ENCODE data around the gene CAMK2G.
"Not testable (repeated sequence)": the region's sequence is repeated elsewhere in the genome, so short reads cannot be mapped to it uniquely, and the experiment has no call there.

CAMK2G gene

DNA sequence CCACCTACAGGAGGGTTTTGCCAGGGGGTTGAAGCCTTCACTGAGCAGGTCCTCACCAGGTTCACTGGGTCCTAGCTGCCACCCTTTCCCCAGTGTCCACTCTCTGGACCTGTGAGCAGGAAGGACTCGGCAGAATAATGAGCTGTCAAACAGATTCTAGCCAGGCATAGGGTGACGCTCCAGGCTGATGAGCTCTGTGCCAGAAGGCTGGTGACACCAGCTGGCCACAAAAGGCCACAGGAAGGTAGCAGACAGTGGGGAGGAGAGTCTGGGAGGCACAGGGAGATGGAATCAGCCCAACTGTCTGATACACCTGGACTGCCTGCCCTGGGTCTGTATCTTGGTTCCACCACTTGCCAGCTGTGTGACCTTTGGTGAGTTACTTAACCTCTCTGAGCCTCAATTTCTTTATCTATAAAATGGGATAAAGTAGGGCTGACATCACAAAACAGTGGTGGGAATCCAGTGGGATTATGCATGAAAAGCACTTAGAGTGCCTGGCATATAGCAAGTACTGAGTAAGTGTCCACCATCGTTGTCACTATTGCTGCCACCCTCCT is 36.3 kb downstream of the CAMK2G start:
- no peak for DNase-seq

DNA sequence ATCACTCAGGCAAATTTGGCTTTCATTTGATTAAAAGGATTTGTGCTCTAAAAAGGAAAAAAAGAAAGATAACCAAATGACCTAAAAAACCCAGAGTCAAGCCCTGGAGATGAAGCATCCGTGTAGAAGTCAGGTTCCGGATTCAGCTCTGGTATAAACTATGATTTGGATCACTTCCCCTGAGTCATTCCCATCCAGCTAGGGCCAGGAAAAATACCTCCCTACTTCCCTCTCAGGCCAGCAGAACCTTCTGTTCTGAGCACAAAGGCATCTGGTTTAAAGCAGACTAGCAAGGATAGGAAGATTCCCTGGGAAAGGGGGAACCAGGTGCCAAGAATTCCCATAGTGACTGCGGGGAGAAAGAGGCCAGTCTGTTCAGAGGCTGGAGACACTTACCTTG is 37.3 kb downstream of the CAMK2G start:
- no peak for DNase-seq

DNA sequence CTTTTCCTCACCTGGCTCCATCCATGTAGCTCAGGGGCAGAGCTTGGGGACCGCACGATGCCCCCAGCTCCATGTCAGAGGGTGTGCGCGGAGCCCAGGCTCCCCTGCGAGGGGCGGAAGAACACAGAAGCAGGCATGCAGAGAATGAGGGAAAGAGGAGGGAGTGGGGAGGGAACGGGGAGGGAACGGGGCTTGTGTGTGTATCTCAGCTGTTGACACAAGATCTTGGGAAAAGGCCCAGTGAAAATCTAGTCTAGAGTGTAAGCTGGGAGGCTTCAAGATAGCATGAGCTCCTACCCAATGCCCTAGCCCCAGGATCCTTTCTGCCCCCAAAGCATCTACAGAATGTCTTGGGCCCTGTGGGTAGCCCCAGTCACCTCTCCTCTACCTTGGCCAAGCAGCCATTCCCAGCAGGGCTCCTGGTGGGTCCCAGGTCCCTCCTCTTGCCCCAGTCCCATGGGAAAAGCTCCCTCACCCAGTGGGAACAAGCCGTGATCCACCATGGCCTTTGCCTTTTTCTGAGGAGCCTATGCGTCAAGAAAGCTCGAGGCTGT is 37.9 kb downstream of the CAMK2G start:
- no peak for DNase-seq

DNA sequence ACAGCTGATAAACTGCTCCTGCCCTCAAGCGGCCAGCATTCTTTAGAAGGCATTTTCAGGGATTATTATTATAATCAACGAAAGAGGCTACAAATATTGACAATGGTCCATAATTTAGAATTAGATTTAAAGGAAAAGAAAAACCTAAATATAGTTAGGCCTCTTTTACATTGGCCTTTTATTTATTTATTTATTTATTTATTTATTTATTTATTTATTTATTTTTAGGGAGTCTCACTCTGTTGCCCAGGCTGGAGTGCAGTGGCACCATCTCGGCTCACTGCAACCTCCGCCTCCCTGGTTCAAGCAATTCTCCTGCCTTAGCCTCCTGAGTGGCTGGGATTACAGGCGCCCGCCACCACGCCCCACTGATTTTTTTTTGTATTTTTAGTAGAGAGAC is 45.3 kb downstream of the CAMK2G start:
- not testable (repeated sequence) for DNase-seq

DNA sequence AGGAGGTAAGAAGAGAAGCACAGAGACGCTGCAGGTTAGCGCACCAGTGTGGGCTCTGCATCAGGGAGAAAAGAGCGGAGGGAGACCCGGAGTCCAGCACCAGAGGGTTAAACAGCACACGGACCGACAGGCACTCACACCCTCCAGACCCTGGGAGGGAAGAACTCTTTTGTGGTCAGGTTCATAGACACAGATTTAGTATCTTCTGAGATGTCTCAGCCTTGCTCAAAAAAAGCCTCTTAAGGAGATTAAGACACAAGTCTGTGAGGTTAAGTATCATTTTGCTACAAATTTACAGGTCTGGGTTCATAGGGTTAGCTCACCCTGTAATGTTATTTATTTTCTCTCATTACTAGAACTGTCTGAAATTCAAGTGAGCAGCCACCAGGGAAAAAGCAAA is 46.2 kb downstream of the CAMK2G start:
- no peak for DNase-seq

DNA sequence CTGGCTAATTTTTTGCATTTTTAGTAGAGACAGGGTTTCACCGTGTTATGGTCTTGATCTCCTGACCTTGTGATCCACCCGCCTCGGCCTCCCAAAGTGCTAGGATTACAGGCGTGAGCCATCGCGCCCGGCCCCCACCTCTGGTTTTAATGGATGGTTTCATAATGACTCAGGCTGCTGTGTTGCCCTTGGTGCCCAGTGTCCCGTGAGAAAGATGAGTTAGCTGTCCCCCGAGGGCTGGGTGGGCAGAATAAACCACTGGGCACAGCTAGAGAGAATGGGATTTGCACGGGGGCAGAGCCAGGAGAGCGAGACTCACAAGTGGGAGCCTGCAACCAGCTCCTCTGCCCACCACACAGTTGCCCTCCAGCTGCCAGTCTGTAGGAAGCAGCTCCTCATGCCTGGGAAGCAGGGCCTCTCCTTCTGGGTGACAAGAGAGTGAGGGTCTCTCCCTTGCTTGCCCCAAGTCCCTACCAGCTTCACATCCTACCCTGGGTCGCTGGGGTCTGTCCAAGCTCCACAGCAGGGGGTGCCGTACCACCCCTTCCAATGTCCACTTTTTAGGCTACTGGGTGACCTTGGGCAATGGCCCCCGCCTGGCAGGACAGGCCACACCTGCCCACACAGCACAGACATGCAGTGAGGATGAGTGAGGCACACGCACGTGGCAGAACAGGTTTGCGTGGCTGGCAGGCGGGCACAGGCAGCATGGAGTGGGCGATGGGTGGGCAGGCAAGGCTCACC is 46.8 kb downstream of the CAMK2G start:
- DNase-seq = no peak

DNA sequence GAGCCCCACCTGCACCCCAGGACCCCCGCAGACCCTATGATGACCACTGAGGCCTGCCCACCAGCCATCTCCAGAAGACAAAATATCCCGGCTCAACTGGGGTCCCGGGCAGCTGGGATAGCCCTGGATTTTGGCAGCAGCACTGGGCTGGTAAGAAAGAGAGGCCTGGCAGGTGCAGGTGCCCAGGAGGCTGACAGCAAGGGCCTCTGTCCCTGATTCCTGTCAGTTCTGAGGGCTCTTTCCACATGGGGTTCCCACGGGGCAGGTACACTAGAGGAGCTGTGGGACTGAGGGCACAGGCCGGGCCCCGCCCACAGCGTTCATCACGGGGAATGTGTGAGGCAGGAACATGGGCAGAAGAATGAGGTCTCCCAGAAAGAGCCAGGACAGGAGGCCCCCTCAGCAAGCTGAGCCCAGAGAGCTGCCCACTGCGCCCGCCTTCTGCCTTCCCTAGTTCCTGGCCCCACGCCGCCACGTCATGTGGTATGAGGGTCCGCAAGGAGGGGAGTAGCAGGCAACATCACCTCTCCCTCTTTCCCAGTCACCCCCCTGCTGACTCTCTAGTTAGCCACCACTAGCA is 50.1 kb downstream of the CAMK2G start:
- DNase-seq = no peak

DNA sequence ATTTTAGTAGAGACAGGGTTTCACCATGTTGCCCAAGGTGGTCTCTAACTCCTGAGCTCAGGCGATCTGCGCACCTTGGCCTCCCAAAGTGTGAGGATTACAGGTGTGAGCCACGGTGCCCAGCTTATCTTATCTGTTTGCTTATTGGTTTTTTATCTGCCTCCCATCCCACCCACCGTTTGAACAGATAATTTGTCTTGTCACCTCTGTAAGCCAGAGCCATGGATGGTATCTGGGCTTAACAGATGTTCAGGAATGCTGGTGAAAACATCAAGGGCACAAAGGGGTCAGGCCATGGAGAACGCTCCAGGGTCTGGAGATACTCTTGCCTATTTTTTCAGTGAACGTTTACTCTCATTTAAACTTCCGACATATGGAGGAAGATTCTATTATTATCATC is 51.0 kb downstream of the CAMK2G start:
- DNase-seq = no peak

DNA sequence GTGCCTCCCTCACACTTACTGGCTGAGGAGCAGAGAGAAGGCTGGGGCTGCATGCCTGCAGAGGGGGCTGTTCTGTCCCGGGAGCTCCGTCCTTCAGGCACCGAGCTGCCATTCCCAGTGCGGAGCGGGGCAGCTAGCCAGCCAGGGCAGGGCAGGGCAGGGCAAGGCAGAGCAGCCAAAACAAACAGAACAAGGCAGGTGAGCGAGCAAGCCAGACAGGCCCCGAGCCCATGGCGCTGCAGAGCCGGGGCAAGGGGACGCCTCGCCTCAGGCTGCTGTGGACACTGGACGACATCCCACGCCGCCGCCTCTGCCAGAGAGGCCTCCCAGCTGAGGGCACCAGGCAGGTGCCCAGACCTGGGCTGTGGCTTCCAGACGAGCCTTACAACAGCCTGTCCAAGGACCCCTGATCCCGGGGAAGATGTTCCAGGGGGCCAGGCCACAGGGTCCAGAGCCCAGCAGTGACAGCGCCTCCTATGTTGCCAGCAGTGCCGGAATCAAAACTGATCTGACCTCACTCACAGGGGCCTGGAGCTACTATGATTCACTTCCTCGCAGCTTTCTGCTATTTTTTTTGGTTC is 54.8 kb downstream of the CAMK2G start:
- no peak for DNase-seq

DNA sequence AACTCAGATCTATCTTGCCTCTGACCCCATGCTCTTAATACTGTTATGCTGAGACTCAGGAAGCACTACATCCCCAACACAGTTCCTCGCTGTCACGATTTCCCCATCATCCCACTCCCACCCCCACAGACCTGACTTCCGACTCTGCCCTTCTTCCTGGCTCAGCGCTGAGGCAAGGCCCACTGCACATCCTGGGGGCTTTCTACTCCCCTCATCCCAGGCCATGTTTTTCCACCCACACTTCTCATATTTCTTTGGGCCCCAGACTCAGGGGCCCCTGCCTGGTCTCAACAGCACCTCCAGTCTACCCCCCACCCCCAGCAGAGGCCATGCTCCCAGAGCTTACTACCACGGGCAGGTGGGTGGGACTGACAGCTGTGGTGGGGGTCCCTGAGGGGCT is 55.3 kb downstream of the CAMK2G start:
- no peak for DNase-seq

DNA sequence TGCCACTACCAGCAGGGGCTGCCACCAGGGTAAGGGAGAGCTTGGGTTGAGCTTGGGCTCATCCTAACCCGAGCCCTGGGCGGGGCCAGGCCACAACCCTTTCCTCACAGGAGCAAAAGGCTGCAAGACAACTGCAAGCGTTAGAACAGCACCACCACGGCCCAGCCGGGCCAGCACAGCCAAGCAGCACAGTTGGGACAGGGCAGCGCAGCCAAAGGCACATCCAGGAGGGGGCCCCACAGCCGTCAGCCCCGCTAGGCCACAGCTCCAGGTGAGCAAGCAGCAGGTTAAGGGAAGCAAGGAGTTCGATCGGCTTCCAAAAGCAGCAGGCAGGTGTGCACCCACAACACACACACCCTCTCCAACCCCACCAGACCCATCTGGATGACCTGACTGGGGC is 56.0 kb downstream of the CAMK2G start:
- DNase-seq = no peak

DNA sequence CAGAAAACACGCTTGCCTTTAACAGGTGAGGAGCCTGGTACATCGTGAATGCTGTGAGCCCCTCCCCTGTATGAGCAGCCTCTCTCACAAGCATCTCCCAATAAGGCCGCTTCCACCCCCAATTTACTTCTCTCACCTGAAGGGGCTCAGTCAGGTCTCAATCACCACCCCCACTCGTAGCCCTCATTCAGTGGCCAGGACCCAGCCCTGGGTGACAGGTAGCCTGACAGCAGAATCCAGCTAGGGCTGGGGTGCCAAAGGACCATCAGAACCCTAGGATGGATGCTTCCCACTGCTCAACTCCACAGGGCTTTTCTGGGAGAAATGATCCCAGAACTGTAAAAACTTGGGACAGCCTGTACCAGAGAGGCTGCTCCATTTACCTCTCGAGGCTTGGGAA is 56.5 kb downstream of the CAMK2G start:
- DNase-seq = no peak

DNA sequence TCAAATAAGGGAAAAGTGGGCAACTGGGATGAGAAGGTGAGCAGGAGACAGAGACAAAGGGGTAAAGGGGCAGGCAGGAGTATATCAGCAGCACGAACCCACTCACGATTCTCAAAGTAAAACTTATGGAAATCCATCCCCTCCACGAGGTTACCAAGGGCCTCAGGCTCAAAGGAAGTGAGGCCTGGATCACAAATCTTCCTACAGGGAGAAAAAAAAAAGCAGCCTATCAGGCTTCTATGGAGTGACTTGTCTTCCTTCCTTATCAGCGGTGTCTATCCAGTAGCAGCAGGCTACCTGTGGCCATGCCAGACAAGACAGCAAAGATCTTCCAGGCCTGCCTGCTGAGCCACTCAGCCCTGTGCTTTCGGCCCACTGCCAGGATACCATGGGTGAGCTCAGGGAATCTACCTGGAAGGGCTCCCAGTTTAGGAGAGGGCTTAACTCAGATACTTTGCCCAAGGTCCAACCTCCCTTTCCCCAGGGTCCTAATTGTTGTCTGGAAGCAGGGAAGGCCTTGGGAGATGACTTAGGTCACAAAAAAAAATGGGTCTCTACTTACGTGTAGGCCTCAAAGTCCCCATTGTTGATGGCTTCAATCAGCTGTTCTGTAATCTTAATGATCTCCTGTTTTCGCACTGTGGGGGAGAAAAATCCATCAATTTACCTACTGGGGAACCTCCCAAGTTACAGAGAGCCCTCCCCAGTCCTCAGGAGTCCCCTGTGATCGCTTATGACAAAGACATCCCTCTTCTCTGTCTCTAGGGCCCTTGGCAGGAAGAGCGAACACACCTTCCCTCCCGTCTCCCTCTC is 57.2 kb downstream of the CAMK2G start:
- DNase-seq = no peak

DNA sequence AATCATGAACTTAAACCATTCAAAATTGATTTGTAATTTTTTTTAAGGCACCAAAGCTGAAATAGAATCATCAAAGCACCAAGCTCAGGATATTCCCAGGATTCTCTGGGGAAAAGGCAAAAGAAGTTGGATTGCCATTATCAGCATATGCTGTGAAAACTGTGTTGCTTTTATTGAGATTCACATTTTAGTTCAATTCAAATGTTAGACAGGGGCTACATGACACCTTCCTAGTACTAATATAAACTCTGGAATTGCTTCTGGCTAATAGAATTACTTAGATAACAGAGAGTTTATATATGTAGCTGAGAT is 58.7 kb downstream of the CAMK2G start:
- no peak for DNase-seq

DNA sequence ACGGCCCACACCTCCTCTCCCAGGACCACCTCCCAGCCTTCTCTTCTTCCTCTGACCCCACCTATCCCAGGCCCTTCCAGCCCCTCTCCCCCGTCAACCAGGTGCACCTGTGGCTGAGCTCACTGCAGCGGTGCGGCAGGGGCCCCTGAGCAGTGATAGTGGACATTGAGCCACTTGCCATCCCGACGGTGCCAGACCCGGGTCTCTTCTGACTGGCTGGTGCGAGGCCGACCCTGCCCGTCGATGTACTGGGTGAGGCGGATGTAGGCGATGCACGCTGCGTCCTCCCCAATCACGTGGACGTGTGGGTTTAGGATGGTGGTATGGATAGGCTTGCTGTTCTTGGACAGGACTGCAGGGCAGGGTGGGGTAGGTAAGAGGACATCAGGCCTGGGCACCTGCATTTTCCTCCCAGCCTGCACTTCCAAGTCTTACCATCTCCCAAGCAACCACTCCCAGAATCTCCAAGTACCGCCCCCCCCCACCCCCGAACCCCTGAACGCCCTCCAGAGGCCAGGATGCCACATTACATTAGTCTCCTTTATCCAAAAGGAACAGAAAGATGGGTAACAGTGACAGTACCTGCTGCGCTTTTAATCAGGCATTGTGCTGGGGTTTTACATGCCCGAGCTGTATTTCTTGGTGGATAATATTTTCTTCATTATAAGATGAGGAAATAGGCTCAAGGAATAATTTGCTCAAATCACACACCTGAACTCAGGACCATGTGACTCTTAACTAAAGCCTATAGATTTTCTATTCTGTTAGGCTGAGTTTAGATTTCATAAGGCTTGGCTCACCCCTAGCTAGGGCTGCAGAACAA is 59.2 kb downstream of the CAMK2G start:
- DNase-seq = no peak

DNA sequence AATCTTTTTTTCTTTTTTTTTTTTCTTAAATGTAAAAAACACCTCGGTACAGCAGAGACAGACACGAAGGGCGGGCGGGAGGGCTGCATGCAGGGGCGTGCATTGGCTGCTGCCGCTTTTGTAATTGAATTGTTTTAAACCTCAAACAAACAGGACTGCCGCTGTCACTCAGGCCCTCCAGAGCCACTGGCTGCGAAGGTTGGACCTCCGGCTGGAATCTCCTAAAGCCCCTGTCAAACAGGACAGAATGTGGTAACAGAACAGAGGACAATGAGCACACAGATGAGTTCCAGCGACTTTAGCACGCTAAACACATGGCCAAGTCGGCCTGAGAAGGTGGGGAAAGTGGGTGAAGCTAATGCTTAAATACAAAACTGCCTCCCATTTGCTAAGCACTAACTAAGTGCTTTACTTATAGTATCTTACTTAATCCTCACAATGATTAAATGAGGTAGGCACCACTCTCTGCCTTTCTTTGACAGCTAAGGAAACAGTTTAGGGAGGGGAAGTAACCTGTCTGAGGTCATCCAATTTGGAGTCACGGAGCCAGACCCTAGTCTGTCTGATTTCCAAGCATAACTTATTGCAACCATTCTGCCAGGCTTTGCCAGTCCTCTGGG is 60.0 kb downstream of the CAMK2G start:
- DNase-seq = no peak

DNA sequence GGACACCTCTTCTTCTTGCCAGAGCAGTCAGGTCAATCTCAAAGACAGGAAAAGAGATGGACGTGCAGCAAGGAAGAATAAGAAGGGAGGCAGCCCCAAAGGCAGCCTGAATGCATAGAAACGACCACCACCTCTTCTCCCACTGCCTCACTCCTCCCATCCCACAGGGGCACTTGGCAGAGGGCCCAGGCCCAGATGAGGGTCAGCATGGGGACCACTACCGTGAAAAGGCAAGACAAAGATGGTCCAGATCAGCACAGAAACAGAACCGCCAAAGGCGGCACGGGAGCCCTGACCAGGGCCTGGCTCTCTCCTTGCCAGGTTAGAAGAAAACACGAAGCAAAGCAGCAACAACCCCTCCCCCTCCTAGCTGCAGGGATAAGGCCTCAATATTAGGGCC is 61.0 kb downstream of the CAMK2G start:
- no peak for DNase-seq

DNA sequence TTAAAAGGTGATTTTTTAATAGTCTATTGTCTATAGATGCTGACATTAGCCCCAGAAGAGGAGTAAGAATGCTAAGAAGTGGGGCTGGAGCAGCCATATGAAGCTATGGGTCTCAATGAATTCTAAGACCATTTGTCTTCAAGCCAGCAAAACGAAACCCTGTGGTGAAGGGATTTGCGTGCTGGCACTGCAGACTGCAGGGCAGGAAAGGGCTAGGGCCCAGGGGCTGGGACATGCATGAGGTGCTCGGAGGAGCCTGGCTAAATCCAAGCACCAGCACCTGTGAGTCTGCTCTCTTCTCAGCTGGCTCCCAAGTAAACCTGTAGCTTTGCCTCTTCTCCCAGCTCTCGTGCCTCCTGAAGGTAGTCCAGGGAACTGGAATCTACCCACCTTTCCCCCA is 61.7 kb downstream of the CAMK2G start:
- DNase-seq = no peak

DNA sequence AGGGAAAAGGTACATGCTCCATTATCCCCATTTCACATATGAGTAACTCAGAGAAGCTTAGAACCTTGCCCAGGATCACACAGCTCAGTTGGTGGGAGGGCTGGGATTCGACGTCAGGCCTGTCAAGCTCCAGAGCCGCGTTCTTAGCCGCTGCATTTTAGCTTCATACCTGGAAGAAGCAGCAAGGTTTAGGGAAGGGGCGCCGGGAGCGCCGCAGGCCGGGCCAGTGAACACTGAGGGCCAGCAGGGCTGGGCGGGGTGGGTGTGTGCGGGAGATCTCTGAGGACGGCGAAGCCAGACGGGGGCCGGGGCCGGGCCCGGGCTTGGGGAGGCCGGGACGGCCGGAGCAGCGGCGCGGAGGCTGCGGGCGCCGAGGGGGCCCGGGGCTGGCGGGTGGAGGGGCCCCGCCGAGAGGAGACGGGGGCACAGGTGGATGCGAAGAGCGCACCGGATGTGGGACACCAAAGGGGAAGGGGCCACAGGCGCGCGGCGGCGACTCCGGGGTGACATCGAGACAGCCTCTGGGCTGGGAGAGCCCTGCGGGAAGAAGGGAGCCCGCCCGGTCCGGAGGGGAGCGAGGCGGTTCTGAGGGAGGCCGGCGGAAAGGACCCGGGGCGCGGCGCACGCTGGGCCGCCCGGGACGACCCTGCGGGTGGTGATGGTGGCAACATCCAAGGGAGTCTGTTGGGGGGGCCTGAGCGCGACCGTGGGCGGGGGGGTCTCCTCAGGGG is 63.5 kb downstream of the CAMK2G start:
- DNase-seq = no peak

DNA sequence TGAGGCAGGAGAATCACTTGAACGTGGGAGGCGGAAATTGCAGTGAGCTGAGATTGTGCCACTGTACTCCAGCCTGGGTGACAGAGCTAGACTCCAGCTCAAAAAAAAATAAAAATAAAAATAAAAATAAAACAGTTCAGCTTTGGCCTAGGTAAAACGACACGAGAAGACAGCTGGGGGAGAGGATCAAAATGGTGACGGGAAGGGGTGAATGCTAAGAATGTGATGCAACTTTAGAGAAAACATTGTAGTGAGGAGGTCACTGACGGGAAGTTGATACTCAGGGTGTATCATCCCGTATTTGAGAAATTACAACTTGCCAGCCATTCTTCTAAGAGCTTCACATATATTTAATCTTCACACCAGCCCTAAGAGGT is 64.0 kb downstream of the CAMK2G start:
- DNase-seq = no peak
